GM11168 (cell line): ENCODE results near the gene NAMPT.

Source experiments
- in situ Hi-C: fragments of 300-500 bp; cut with MboI; formaldehyde crosslinking; loops from one replicate; pipeline ENCODE4 v1.12.0; 2022; ENCODE audit warnings: low sequenced_read_pairs; ENCODE audit not compliant: unreplicated experiment

The NAMPT gene

GRCh38 chr7:106277976-106278375 lies 6.8 kb downstream of the NAMPT start:
- in situ Hi-C loops: no loop called here

- in situ Hi-C loops: no loop called here
Measured at GRCh38 chr7:106276513-106276912, 8.3 kb downstream of the NAMPT start.

- in situ Hi-C loops: no loop called here
Measured at GRCh38 chr7:106273009-106273668, 11.6 kb downstream of the NAMPT start.

DNA sequence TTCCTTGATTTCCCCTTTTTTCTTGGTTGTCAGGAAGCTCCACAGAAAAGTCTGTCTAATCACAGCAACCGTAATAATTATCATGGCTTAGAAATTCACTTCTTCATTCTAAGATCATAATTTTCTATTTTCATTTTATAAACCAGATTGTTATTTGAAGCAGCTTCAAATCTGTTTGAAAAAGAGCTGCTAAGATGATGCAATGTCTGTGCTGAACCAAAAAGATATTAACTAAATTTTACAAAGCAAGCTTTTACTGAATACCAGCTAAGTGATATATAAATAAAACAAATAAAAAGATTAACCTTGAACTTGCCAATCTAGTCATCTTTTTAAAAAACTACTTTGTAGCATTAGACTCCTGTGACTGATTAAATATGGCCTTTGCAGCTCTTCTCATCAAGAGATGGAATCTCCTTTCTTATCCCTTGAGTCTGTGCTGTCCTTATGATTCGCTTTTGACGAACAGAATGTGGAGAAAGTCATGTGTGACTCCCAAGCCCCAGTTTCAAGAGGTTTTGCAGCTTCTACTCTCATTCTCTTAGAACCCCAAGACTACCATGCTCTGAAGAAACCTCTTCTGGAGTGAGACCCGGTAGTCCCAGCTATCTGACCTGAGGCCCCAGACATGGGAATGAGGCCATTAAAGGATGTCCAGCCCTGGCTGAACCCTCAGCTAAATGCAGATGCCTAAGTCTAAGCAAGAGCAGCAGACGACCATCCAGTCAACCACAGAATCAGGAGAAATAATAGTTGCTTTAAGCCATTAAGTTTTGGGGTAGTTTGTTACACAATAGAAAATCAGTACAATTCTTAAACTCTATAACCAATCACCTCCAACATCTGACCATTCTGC lies 14.4 kb downstream of the NAMPT start:
- in situ Hi-C loops: no loop called here

DNA sequence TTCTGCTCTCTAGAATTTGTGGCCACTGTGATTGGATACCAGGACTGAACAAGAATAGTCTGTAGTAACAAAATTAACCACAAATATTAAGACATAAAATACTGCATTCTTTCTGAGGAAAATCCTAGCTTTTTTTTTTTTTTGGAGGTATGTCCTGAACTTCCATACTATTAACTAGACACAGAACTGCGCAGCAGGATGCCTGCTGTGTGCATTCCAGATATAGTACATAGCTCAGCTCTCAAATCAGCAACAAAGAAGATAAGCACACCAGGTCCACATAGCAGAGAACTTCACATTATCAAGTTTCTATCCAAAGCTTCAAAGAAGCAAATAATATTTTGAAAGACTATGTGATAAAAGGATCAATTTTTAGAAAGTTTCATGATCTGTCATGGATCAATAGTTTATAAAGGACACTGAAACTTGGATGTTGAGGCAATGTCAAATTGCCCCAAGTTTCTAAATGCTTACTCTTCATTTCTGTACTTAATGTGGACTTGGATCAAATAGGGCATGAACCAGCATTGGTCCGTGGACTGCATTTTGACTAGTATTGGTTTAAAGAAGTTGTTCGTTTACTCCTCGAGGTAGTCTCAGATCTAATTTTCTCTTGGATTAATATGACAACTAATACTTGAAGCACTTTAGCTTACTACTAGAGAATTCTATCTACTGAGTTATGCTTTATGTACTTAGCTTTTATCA lies 15.4 kb downstream of the NAMPT start:
- in situ Hi-C loops: no loop called here

DNA sequence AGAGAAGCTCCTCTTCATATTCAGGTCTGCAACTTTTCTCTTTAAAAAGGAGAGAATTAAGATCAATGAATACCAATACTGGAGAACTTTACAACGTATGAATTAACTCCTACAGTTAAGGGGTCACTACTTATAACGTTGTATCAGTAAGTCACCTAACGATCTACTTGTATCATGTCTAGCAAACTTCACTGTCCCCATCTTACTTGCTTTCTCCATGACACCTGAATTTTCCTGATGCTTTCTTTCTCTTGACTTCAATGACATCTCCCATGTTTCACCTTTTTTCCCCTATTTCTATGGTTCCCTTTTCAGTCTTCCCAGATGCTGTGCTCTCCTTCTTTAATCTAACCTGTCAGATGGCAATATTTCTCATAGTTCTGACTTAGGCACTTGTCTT lies 19.6 kb downstream of the NAMPT start:
- in situ Hi-C loops: no loop called here

- in situ Hi-C loops: no loop called here
Measured at GRCh38 chr7:106262221-106262881, 22.4 kb downstream of the NAMPT start.

- in situ Hi-C loops: no loop called here
Measured at GRCh38 chr7:106260136-106260561, 24.6 kb downstream of the NAMPT start.

DNA sequence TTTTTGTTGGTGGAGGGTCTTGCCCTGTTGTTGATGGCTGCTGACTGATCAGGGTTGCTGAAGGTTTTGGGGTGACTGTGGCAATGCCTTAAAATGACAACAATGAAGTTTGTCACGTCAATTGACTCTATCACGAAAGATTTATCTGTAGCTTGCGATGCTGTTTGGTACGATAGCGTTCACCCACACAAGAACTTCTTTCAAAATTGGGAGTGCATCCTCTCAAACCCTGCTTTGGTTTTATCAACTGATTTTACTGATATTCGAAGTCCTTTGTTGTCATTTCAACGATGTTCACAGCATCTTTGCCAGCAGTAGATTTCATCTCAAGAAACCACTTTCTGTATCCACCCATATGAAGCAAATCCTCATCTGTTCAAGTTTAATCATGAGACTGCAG lies 26.0 kb downstream of the NAMPT start:
- in situ Hi-C loops: no loop called here

DNA sequence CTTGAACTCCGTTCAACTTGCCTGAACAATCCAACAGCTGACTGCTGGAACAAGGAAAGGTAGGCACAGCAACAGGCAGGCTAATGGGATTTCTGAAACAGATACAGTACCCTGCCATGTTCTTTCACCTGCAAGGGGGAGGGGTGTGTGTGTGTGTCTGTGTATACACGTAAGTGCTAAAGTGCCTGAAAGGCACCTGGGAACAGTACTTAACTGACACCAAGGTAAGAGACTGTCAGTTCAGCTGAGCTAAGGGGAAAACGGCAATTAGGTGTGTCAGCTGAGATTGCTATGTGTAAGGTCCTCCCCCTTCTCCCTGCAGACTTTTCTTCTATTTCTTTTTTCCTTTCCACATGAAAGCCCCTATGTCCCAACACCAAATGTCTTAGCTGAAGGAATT lies 27.0 kb downstream of the NAMPT start:
- in situ Hi-C loops: no loop called here

DNA sequence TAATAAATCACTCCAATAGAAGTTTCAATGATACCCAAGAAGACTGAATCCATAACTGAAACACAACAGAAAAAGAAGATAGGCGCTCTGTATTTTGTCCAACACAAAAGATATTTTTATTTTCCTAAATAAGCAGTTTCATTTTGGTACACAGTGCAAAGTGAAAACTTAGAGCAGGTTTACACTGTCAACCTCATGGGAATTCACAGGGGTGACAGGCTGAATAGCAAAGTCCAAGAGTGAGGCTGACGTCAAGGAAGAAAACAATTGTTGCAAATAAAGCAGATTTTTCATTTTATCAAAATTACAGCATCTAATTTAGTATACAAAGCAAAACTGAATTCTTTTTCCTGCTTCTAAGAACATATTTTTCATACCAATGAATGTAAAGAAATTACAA lies 28.6 kb downstream of the NAMPT start:
- in situ Hi-C loops: no loop called here

GRCh38 chr7:106255246-106255645 lies 29.5 kb downstream of the NAMPT start:
- in situ Hi-C loops: no loop called here

GRCh38 chr7:106254525-106255116 lies 30.2 kb downstream of the NAMPT start:
- in situ Hi-C loops: no loop called here

- in situ Hi-C loops: no loop called here
Measured at GRCh38 chr7:106252568-106252967, 32.2 kb downstream of the NAMPT start.

GRCh38 chr7:106249488-106249887 lies 35.3 kb downstream of the NAMPT start:
- in situ Hi-C loops: no loop called here

DNA sequence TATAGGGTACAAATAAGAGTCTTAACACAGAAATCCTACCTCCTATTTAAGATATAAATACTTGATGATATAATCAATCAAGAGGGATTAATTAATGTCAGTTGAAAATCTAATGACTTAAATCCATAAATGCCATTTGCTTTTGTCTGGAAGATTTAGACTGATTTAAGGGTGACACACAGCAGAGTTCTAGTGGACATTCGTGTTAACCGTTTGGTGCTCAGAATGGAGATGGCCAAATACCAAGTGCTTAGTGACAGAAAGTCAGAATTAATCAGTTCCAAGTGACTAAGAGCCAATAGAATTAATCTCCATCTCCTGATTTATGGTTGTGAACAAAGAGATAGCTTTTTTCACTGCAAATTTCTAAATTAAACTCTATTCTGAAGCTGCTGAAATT lies 36.2 kb downstream of the NAMPT start:
- in situ Hi-C loops: no loop called here

DNA sequence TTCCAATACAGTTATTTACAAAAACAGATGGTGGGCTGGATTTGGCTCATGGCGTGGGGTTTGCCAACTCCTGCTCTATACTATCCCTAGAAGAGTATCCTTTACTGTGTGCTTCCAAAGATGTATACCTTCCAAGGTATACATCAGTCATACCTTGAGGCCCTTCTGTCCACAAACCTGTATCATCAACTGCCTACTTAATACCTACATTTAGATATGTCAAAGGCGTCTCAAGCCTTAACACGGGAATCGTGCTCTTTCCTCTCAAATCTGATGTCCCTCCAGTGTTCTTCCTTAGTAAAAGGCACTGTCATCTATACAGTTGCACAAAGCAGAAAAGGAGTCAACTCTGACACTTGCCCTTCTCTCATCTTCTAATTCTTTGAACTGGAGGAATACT lies 36.9 kb downstream of the NAMPT start:
- in situ Hi-C loops: no loop called here

- in situ Hi-C loops: no loop called here
Measured at GRCh38 chr7:106246902-106247711, 37.7 kb downstream of the NAMPT start.

DNA sequence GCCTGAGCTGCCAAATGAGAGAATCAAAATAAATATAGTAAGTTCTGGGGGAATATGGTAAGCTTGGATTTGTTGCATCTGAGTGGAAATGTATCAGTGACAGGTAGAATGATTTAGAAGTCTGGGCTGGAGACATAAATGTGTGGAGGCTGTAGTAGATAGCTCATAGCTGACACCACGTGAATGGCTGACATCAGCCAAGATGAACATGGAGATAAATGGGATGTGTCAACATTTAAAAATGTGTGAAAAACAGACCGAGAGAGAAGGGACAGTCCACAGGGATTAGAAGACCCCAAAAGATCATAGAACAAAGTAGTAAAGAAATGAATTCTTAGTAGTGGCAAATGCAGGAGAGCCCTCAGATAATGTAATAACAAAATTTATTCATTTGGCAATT lies 40.9 kb downstream of the NAMPT start:
- in situ Hi-C loops: no loop called here
